ENCODE measurements around the gene MRGPRG.

GRCh38 chr11:3175194-3175593 lies 43.4 kb downstream of the MRGPRG start:
- TF ChIP-seq CTCF (conservative IDR thresholded peaks at IDR 0.05; ENCODE audit: low read length) (no peak), EZH2phosphoT487 (IDR thresholded peaks at IDR 0.05; ENCODE audit: borderline replicate concordance, low read depth, low read length) (no peak)
